WTC11 (cell line): ENCODE data around the gene EXPH5.

ENCODE experiments used
- FOXJ3 ChIP-seq: sonication (generic); formaldehyde crosslinking; IDR thresholded peaks from 2 replicates; pipeline ENCODE4 v1.9.0; 2021; ENCODE audit warnings: missing genetic modification reagents, mild to moderate bottlenecking, borderline replicate concordance
- ZNF138 ChIP-seq: sonication (generic); formaldehyde crosslinking; conservative IDR thresholded peaks from 2 replicates; pipeline ENCODE4 v1.8.1; 2022; ENCODE audit warnings: mild to moderate bottlenecking, moderate library complexity, missing genetic modification reagents
- ZNF671 ChIP-seq: fragments of 250-450 bp; sonication (Bioruptor Pico); IDR thresholded peaks from 2 replicates; pipeline ENCODE4 v1.8.0; 2021; ENCODE audit warnings: mild to moderate bottlenecking
- TF ChIP-seq, protein P1 (sequence below): fragments of 200-600 bp; IDR thresholded peaks from 2 replicates; pipeline ENCODE4 v1.8.0; 2022; ENCODE audit warnings: antibody characterized with exemption

DNA sequence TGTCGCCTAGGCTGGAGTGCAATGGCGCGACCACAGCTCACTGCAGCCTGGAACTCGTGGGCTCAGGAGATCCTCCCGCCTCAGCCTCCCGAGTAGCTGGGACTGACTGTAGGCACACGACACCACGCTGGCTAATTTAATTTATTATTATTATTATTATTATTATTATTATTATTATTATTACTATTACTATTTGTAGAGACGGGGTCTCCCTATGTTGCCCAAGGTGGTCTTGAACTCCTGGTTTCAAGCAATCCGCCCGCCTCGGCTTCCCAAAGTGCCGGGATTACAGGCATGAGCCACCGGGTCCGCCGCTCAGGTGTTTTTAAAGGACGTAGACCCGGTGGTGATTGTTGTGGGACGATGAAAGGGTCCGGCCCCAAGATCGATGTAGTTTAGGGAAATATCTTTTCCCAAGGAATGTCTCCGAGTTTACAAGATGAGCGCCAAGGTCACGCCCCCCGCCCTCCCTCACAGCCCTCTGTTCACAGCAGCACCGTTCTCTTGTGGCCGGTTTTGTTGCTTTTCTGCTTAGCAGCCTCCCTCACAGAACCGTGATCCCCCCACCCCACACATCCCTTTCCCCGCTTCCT is 94.7 kb downstream of the EXPH5 start:
- TF ChIP-seq, protein P1, sequence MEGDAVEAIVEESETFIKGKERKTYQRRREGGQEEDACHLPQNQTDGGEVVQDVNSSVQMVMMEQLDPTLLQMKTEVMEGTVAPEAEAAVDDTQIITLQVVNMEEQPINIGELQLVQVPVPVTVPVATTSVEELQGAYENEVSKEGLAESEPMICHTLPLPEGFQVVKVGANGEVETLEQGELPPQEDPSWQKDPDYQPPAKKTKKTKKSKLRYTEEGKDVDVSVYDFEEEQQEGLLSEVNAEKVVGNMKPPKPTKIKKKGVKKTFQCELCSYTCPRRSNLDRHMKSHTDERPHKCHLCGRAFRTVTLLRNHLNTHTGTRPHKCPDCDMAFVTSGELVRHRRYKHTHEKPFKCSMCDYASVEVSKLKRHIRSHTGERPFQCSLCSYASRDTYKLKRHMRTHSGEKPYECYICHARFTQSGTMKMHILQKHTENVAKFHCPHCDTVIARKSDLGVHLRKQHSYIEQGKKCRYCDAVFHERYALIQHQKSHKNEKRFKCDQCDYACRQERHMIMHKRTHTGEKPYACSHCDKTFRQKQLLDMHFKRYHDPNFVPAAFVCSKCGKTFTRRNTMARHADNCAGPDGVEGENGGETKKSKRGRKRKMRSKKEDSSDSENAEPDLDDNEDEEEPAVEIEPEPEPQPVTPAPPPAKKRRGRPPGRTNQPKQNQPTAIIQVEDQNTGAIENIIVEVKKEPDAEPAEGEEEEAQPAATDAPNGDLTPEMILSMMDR, result no peak
- no peak for TF ChIP-seq ZNF671
- TF ChIP-seq ZNF138 (CRISPR knock-in tag), result no peak
- no peak for TF ChIP-seq FOXJ3 (CRISPR knock-in tag)
